Bronchial epithelial cell (primary cell): ENCODE measurements around the gene PRCP. TPM values are rescaled to one million over a fixed set of nuclear protein-coding genes. Genes with fewer than 3 reads are reported as not detected.

Experiments
- DNase-seq: peaks from one replicate; pipeline ENCODE4 v3.0.0-alpha.2; 2010; ENCODE audit warnings: low read depth
- FAIRE-seq: peaks from 2 replicates; lab custom pipeline; 2011; peaks lifted over from hg19 to GRCh38; lab: Jason Lieb, UNC
- H3K27me3 ChIP-seq: 2 replicates; pipeline ENCODE4 v1.5.1; 2011; ENCODE audit warnings: low read length; ENCODE audit not compliant: control insufficient read depth, insufficient read depth
- H3K36me3 ChIP-seq: 2 replicates; pipeline ENCODE4 v1.5.1; 2011; ENCODE audit warnings: low read length; ENCODE audit not compliant: control insufficient read depth, insufficient read depth
- H3K4me3 ChIP-seq: 2 replicates; pipeline ENCODE4 v1.5.1; 2011; ENCODE audit warnings: mild to moderate bottlenecking, low read depth, low read length, control low read depth
- CTCF ChIP-seq: IDR thresholded peaks from 2 replicates; pipeline ENCODE4 v1.5.1; 2011; ENCODE audit warnings: mild to moderate bottlenecking, moderate library complexity, low read length, control low read depth, inconsistent platforms; ENCODE audit not compliant: insufficient read depth, severe bottlenecking
- total RNA-seq: library from RNA; depleted of rRNA; stranded (reverse); fragments of >200 nt; gene quantifications from 2 replicates; pipeline ENCODE4 v1.2.1, GENCODE V29; 2014

The PRCP gene
- total RNA-seq, 1 donor from 2014 or later, result 10.0 TPM

GRCh38 chr11:82787981-82788380, 112.2 kb downstream of the PRCP start:
- Histone ChIP-seq H3K4me3 (no peak overlapping the region), H3K27me3 (no peaks in the 10 kb centered on the region), H3K36me3 (no peaks in the 10 kb centered on the region)
- no peak for TF ChIP-seq CTCF
- DNase-seq, result no peak
- no peak for FAIRE-seq

- H3K36me3 ChIP-seq, result no peaks in the 10 kb centered on the region
- no peak for FAIRE-seq
- no peak overlapping the region for H3K4me3 ChIP-seq
- DNase-seq, result no peak
- TF ChIP-seq CTCF, result no peak
- no peaks in the 10 kb centered on the region for H3K27me3 ChIP-seq
Measured at GRCh38 chr11:82786836-82787235, 113.4 kb downstream of the PRCP start.

GRCh38 chr11:82786001-82786400, 114.2 kb downstream of the PRCP start:
- FAIRE-seq, result no peak
- no peak for TF ChIP-seq CTCF
- Histone ChIP-seq H3K4me3 (no peak overlapping the region), H3K27me3 (no peaks in the 10 kb centered on the region), H3K36me3 (no peaks in the 10 kb centered on the region)
- DNase-seq, result no peak

GRCh38 chr11:82782825-82783374, 117.3 kb downstream of the PRCP start:
- no peak for TF ChIP-seq CTCF
- Histone ChIP-seq H3K4me3 (no peak overlapping the region), H3K27me3 (no peaks in the 10 kb centered on the region), H3K36me3 (no peaks in the 10 kb centered on the region)
- DNase-seq (no peak), FAIRE-seq (no peak)

- TF ChIP-seq CTCF, result no peak
- DNase-seq, result no peak
- H3K4me3 ChIP-seq, result no peak overlapping the region
- FAIRE-seq, result no peak
- H3K27me3 ChIP-seq, result no peaks in the 10 kb centered on the region
- H3K36me3 ChIP-seq, result no peaks in the 10 kb centered on the region
Measured at GRCh38 chr11:82778776-82779175, 121.5 kb downstream of the PRCP start.

GRCh38 chr11:82776377-82776776, 123.9 kb downstream of the PRCP start:
- Histone ChIP-seq H3K27me3 (no peaks in the 10 kb centered on the region), H3K4me3 (no peak overlapping the region), H3K36me3 (no peaks in the 10 kb centered on the region)
- DNase-seq (no peak), FAIRE-seq (no peak)
- TF ChIP-seq CTCF, result no peak
